ENCODE measurements around the gene TRMO. TPM values are rescaled to one million over a fixed set of nuclear protein-coding genes. Genes with fewer than 3 reads are reported as not detected.

Gene TRMO
- total RNA-seq, 1 donor from 2014 or later, result 17.3 TPM

DNA sequence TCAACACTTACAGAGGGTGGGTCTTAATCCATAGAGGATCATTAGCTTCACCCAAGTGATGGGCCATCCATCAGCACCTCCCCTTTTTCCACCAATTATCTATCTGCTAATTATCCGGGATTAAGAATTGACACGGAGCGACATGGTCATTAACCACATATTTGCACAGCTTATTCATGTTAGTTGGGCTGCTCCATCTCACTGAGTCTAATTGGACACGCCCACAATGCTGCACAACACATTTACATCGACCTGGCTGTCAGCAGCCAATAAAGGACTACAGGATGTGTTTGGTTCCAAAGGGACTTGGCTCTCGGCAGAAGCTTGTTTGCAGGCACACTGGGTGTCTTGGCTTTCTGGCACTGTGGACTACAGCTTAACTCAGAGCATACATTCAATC is 47.7 kb downstream of the TRMO start:
- intact Hi-C loops (cut with DNase I), result no loop called here
- Histone ChIP-seq H3K36me3 (no peaks in the 10 kb centered on the region), H3K9me3 (no peaks in the 10 kb centered on the region), H3K27ac (no peak overlapping the region), H3K27me3 (no peaks in the 10 kb centered on the region), H3K4me1 (peaks cover 3% of the 10 kb centered on the region), H3K4me3 (no peak overlapping the region)
- DNase-seq (no peak), ATAC-seq (no peak)
- TF ChIP-seq, protein P1, sequence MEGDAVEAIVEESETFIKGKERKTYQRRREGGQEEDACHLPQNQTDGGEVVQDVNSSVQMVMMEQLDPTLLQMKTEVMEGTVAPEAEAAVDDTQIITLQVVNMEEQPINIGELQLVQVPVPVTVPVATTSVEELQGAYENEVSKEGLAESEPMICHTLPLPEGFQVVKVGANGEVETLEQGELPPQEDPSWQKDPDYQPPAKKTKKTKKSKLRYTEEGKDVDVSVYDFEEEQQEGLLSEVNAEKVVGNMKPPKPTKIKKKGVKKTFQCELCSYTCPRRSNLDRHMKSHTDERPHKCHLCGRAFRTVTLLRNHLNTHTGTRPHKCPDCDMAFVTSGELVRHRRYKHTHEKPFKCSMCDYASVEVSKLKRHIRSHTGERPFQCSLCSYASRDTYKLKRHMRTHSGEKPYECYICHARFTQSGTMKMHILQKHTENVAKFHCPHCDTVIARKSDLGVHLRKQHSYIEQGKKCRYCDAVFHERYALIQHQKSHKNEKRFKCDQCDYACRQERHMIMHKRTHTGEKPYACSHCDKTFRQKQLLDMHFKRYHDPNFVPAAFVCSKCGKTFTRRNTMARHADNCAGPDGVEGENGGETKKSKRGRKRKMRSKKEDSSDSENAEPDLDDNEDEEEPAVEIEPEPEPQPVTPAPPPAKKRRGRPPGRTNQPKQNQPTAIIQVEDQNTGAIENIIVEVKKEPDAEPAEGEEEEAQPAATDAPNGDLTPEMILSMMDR (IDR thresholded peaks at IDR 0.05), result no peak

DNA sequence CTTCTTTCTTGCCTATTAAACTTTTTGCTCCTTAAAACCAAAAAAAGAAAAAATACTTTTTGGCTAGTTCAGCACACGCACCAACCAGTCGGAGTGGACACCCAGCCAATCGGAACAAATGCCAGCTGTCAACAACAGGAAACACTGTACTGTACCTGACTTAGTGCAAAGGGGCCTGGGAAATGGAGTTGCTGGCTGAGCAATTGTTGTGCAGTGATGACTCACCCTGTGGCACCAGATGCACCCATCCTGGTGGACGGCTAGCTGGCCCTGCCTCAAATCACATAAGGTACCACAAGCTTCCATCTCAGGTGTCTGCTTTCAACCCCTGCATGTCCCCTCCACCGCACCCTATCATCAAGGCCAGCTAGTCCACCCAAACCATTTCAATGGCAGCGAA is 48.4 kb downstream of the TRMO start:
- H3K27ac ChIP-seq, result no peak overlapping the region
- H3K9me3 ChIP-seq, result no peaks in the 10 kb centered on the region
- H3K4me1 ChIP-seq, result peaks cover 3% of the 10 kb centered on the region
- DNase-seq (no peak), ATAC-seq (no peak)
- H3K4me3 ChIP-seq, result no peak overlapping the region
- TF ChIP-seq, protein P1 (IDR thresholded peaks at IDR 0.05), result no peak
- no peaks in the 10 kb centered on the region for H3K36me3 ChIP-seq
- no peaks in the 10 kb centered on the region for H3K27me3 ChIP-seq
- intact Hi-C loops (cut with DNase I), result no loop called here

DNA sequence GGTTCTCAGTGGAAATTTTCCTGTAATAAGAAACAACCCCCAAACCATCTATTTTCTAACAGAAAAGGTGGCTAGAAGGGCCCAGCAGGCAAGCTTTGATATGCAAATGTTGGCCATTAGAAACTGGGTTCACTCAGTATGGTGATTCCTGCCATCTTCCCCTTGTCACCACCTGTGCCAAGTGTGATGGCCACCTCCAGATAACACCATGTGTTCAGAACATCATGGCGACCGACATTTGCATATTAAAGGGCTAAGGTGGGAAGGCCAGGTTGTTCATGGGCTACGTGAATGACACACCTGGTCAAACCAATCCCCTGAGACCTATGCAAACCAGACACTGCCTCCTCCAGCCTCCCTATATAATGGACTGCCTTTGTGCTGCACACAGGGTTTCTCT is 48.9 kb downstream of the TRMO start:
- no peak overlapping the region for H3K4me3 ChIP-seq
- no peaks in the 10 kb centered on the region for H3K36me3 ChIP-seq
- DNase-seq (no peak), ATAC-seq (no peak)
- intact Hi-C loops (cut with DNase I), result no loop called here
- H3K27me3 ChIP-seq, result no peaks in the 10 kb centered on the region
- peaks cover 3% of the 10 kb centered on the region for H3K4me1 ChIP-seq
- TF ChIP-seq, protein P1 (IDR thresholded peaks at IDR 0.05), result no peak
- no peaks in the 10 kb centered on the region for H3K9me3 ChIP-seq
- no peak overlapping the region for H3K27ac ChIP-seq

DNA sequence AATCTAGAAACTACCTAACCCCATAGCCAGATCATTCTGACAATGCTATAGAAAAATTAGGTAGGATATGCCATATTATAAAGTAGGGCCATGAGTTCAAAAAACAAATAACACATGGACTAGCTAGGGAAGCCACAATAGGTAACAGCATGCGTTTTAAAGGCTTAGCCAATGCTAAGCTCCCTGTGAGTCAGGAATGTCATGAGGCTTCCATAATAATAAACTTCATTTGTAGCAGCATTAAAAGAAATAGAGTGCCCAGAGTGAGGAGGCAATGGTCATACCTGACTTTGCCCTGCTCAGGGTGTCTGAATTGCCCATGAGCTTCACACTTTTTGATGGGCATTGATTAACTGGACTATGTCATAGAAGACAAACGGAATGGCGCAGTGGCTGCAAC is 53.4 kb downstream of the TRMO start:
- Histone ChIP-seq H3K36me3 (no peaks in the 10 kb centered on the region), H3K9me3 (peaks cover 9% of the 10 kb centered on the region), H3K27me3 (peaks cover 10% of the 10 kb centered on the region), H3K4me3 (no peak overlapping the region), H3K4me1 (no peaks in the 10 kb centered on the region), H3K27ac (no peak overlapping the region)
- intact Hi-C loops (cut with DNase I), result no loop called here
- TF ChIP-seq, protein P1 (IDR thresholded peaks at IDR 0.05), result no peak
- DNase-seq (no peak), ATAC-seq (no peak)

DNA sequence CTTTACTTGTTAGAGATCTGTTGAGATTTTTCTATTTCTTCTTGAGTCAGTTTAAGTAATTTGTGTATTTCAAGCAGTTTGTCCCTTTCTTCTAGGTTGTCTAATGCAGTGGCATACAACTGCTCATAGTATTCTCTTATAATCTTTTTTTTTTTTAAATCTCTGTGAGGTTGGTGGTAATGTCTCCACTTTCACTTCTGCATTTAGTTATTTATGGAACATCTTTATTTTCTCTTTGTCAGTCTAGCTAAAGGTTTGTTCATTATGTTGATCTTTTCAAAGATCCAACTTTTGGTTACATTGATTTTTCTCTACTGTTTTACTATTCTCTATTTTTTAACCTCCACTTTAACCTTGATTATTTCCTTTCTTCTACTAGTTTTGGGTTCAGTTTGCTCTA is 55.5 kb downstream of the TRMO start:
- TF ChIP-seq, protein P1 (IDR thresholded peaks at IDR 0.05), result no peak
- Histone ChIP-seq H3K4me3 (no peak overlapping the region), H3K9me3 (peaks cover 9% of the 10 kb centered on the region), H3K4me1 (no peaks in the 10 kb centered on the region), H3K27ac (no peak overlapping the region), H3K36me3 (no peaks in the 10 kb centered on the region), H3K27me3 (peaks cover 10% of the 10 kb centered on the region)
- ATAC-seq (no peak), DNase-seq (no peak)
- intact Hi-C loops (cut with DNase I), result no loop called here

DNA sequence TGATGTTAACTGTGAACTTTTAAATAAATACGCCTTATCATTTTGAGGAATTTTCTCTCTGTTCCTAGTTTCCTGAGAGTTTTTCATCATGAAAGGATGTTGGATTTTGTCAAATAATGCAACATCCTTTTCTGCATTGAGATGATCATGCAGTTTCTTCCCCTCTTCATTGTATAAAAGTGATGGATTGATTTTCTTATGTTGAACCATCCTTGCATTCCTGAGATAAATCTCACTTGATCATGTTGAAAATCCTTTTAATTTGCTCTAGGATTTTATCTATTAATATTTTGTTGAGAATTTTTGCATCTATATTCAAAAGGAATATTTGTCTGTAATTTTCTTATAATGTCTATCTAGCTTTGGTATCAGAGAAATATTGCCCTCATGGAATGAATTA is 56.0 kb downstream of the TRMO start:
- DNase-seq (no peak), ATAC-seq (no peak)
- TF ChIP-seq, protein P1 (IDR thresholded peaks at IDR 0.05), result no peak
- intact Hi-C loops (cut with DNase I), result no loop called here
- Histone ChIP-seq H3K9me3 (peaks cover 9% of the 10 kb centered on the region), H3K27me3 (peaks cover 11% of the 10 kb centered on the region), H3K27ac (no peak overlapping the region), H3K4me3 (no peak overlapping the region), H3K36me3 (no peaks in the 10 kb centered on the region), H3K4me1 (no peaks in the 10 kb centered on the region)

All from upper lobe of right lung (tissue), 1 donor.